Measurements from ENCODE around the gene CXCL3.

GRCh38 chr4:74059161-74059829 lies 20.8 kb upstream of the CXCL3 start:
- TF ChIP-seq POLR2AphosphoS5 (IDR thresholded peaks at IDR 0.05) (no peak), POLR2A (IDR thresholded peaks at IDR 0.05) (no peak)
- TF ChIP-seq, protein P1, sequence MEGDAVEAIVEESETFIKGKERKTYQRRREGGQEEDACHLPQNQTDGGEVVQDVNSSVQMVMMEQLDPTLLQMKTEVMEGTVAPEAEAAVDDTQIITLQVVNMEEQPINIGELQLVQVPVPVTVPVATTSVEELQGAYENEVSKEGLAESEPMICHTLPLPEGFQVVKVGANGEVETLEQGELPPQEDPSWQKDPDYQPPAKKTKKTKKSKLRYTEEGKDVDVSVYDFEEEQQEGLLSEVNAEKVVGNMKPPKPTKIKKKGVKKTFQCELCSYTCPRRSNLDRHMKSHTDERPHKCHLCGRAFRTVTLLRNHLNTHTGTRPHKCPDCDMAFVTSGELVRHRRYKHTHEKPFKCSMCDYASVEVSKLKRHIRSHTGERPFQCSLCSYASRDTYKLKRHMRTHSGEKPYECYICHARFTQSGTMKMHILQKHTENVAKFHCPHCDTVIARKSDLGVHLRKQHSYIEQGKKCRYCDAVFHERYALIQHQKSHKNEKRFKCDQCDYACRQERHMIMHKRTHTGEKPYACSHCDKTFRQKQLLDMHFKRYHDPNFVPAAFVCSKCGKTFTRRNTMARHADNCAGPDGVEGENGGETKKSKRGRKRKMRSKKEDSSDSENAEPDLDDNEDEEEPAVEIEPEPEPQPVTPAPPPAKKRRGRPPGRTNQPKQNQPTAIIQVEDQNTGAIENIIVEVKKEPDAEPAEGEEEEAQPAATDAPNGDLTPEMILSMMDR (IDR thresholded peaks at IDR 0.05), result no peak
